GM12878 (cell line): ENCODE measurements around the gene RAPH1. TPM values are rescaled to one million over a fixed set of nuclear protein-coding genes. Genes with fewer than 3 reads are reported as not detected.
"Not testable (repeated sequence)": the region's sequence is repeated elsewhere in the genome, so short reads cannot be mapped to it uniquely, and the experiment has no call there.

Source experiments
- ATAC-seq: fragments of 200-7000 bp; cut with Tn5 transposase; 3 replicates; pipeline ENCODE4 v1.9.1; 2020; ENCODE audit warnings: mild to moderate bottlenecking, moderate library complexity
- BruUV-seq: library from RNA; stranded (reverse); fragments of 400-500 nt; replicated peaks from 2 replicates; lab custom pipeline; 2021; lab: Mats Ljungman, UMichigan
- CTCF ChIA-PET: fragments of 300-600 bp; sonication (Branson Sonifier 250); formaldehyde crosslinking; extraction: SDS; loops from one replicate; lab custom pipeline; 2021; ENCODE audit warnings: inconsistent platforms; lab: Yijun Ruan, JAX
- POLR2A ChIA-PET: fragments of 350-600 bp; formaldehyde crosslinking; extraction: SDS; loops from one replicate; lab custom pipeline; 2021; ENCODE audit warnings: inconsistent platforms; lab: Charles Lee
- RAD21 ChIA-PET: fragments of 300-600 bp; sonication (Branson Sonifier 250); formaldehyde crosslinking; loops from one replicate; lab custom pipeline; 2023; ENCODE audit warnings: antibody characterized with exemption; ENCODE audit not compliant: unreplicated experiment; lab: Charles Lee
- SMC1A ChIA-PET: fragments of 300-600 bp; sonication (Branson Sonifier 250); formaldehyde crosslinking; loops from one replicate; lab custom pipeline; 2023; ENCODE audit not compliant: unreplicated experiment, uncharacterized antibody; lab: Charles Lee
- DNase-seq: peaks from one replicate; pipeline ENCODE4 v3.0.0-alpha.2; 2011; ENCODE audit warnings: low read depth, low spot score
- FAIRE-seq: peaks from 3 replicates; lab custom pipeline; 2011; peaks lifted over from hg19 to GRCh38; lab: Jason Lieb, UNC
- H2AFZ ChIP-seq: 2 replicates; pipeline ENCODE4 v1.6.0; 2011; ENCODE audit warnings: low read depth, low read length, control low read depth; ENCODE audit not compliant: control insufficient read depth
- H3K27ac ChIP-seq: 2 replicates; pipeline ENCODE4 v1.5.1; 2011; ENCODE audit warnings: control low read depth; ENCODE audit not compliant: control insufficient read depth, insufficient read depth
- H3K27me3 ChIP-seq, 2 experiments: replicated peaks in 1 of 2; 2 replicates each; pipeline versions ENCODE4 v1.6.0 to v1.6.1; 2011; ENCODE audit warnings: low read length in 1 of 2; ENCODE audit not compliant: control insufficient read depth in 2 of 2, insufficient read depth in 2 of 2
- H3K36me3 ChIP-seq, 2 experiments: 2 replicates each; pipeline ENCODE4 v1.5.1; 2011; ENCODE audit warnings: low read length in 1 of 2; ENCODE audit not compliant: control insufficient read depth in 2 of 2, insufficient read depth in 2 of 2
- H3K4me1 ChIP-seq: 2 replicates; pipeline ENCODE4 v1.6.1; 2011; ENCODE audit warnings: mild to moderate bottlenecking, low read length, moderate library complexity, mixed read lengths; ENCODE audit not compliant: control insufficient read depth, insufficient read depth
- H3K4me2 ChIP-seq: 2 replicates; pipeline ENCODE4 v1.6.0; 2011; ENCODE audit warnings: control low read depth; ENCODE audit not compliant: control insufficient read depth, insufficient read depth
- H3K4me3 ChIP-seq: fragments of 200-600 bp; sonication (generic); 2 replicates; pipeline ENCODE4 v1.5.1; 2016
- H3K79me2 ChIP-seq: 2 replicates; pipeline ENCODE4 v1.6.0; 2011; ENCODE audit warnings: low read length; ENCODE audit not compliant: control insufficient read depth, insufficient read depth
- H3K9ac ChIP-seq: 2 replicates; pipeline ENCODE4 v1.8.0; 2011; ENCODE audit warnings: low read length, control low read depth, mixed read lengths; ENCODE audit not compliant: control insufficient read depth, insufficient read depth
- H3K9me3 ChIP-seq: replicated peaks from 3 replicates; pipeline ENCODE4 v1.5.1; 2011; ENCODE audit warnings: mild to moderate bottlenecking, low read length; ENCODE audit not compliant: control insufficient read depth, insufficient read depth
- H4K20me1 ChIP-seq: 2 replicates; pipeline ENCODE4 v1.6.0; 2011; ENCODE audit not compliant: control insufficient read depth, insufficient read depth
- CBX5 ChIP-seq: sonication (generic); IDR thresholded peaks from 2 replicates; pipeline ENCODE4 v1.6.1; 2016; ENCODE audit warnings: low read depth, moderate library complexity, mild to moderate bottlenecking, inconsistent platforms
- CTCF ChIP-seq, 3 experiments: IDR thresholded peaks in 2 of 3; conservative IDR thresholded peaks in 1 of 3; 2 replicates each; pipeline ENCODE4 v1.5.1; 2011; ENCODE audit warnings: low read depth in 3 of 3, low read length in 3 of 3, mild to moderate bottlenecking in 3 of 3, control low read depth in 2 of 3, moderate library complexity in 2 of 3, inconsistent platforms in 1 of 3, mixed read lengths in 1 of 3; ENCODE audit not compliant: control insufficient read depth in 2 of 3, insufficient read depth in 1 of 3; ENCODE audit errors: extremely low read depth in 1 of 3
- GABPA ChIP-seq: IDR thresholded peaks from 2 replicates; pipeline ENCODE4 v1.6.1; 2014; ENCODE audit warnings: antibody characterized with exemption, low read depth, mild to moderate bottlenecking, inconsistent platforms
- PAX8 ChIP-seq: fragments of 450-650 bp; IDR thresholded peaks from 2 replicates; pipeline ENCODE4 v1.6.1; 2017; ENCODE audit warnings: mild to moderate bottlenecking, moderate library complexity
- SUPT20H ChIP-seq: IDR thresholded peaks from 2 replicates; pipeline ENCODE4 v1.6.1; 2011; ENCODE audit warnings: low read depth, mild to moderate bottlenecking, low read length, moderate library complexity, borderline replicate concordance; ENCODE audit not compliant: control insufficient read depth
- TARDBP ChIP-seq: IDR thresholded peaks from 2 replicates; pipeline ENCODE4 v1.6.1; 2016; ENCODE audit warnings: borderline replicate concordance
- TCF3 ChIP-seq: IDR thresholded peaks from 2 replicates; pipeline ENCODE4 v1.6.1; 2012; ENCODE audit warnings: low read depth, mild to moderate bottlenecking, low read length, borderline replicate concordance; ENCODE audit not compliant: insufficient read depth
- USF2 ChIP-seq: IDR thresholded peaks from 2 replicates; pipeline ENCODE4 v1.6.1; 2011; ENCODE audit warnings: low read depth, low read length, improper control_type of control experiment, borderline replicate concordance
- ZNF384 ChIP-seq: IDR thresholded peaks from 2 replicates; pipeline ENCODE4 v1.6.1; 2012; ENCODE audit warnings: low read depth, mild to moderate bottlenecking, low read length, improper control_type of control experiment, borderline replicate concordance
- WGBS: methylation state at CpG from one replicate; pipeline ENCODE4 v1.1.6; 2016; ENCODE audit warnings: low lambda C conversion rate; ENCODE audit not compliant: insufficient replicate concordance, insufficient coverage; ENCODE audit errors: missing lambda C conversion rate; 5-methylcytosine and 5-hydroxymethylcytosine counted together
- in situ Hi-C: fragments of 300-500 bp; cut with MboI; formaldehyde crosslinking; loops from 9 replicates; pipeline ENCODE4 v1.14.3; 2018; ENCODE audit warnings: mixed read lengths
- intact Hi-C: fragments of 100-400 bp; cut with micrococcal nuclease; formaldehyde crosslinking; loops from one replicate; pipeline ENCODE4 v1.14.2; 2022; ENCODE audit not compliant: unreplicated experiment
- polyA plus RNA-seq, 11 experiments: library from polyadenylated mRNA; depleted of rRNA in 4 of 11; unstranded in 6 of 11; stranded (reverse) in 5 of 11; fragments of >200 nt; fragmentation: Nextera tagmentation in 4 of 11; fragmentation: Illumina TruSeq in 1 of 11; extraction: Ambion mirVana in 4 of 11; extraction: Trizol in 1 of 11; gene quantifications; 1 replicate in 1 of 11; 2 replicates in 10 of 11; pipeline versions ENCODE4 v1.2.1 to v1.2.3, GENCODE V29; 2011 to 2016; ENCODE audit warnings: inconsistent platforms in 2 of 11, missing spikeins in 2 of 11, low read depth in 1 of 11
- total RNA-seq, 4 experiments: library from RNA; depleted of rRNA in 3 of 4; stranded (reverse); fragments of >200 nt in 3 of 4; fragmentation: Illumina TruSeq in 1 of 4; extraction: Trizol in 1 of 4; gene quantifications; 2 replicates each; pipeline versions ENCODE4 v1.2.1 to v1.2.3, GENCODE V29; 2013 to 2021

The RAPH1 gene
- total and polyA plus RNA-seq, 10 of the 15 experiments (the other 5 are each of a cell fraction or from before 2014, with no cell fraction given) = 0.09 to 0.90 (median 0.21) TPM; not detected in 7

GRCh38 chr2:203379156-203379555, 155.9 kb downstream of the RAPH1 start (continued):
- TF ChIP-seq USF2 (no peak), ZNF384 (no peak), CBX5 (no peak), SUPT20H (no peak), GABPA (no peak), PAX8 (no peak)
- TF ChIP-seq, all 136 proteins: peak for 0

GRCh38 chr2:203376173-203376572, 158.9 kb downstream of the RAPH1 start:
- no peaks in the 10 kb centered on the region for H3K9me3 ChIP-seq
- RAD21 ChIA-PET = interaction anchor here (1.1 kb wide), 1 partner anchor 8 kb away, joined by 3 read pairs; no protein-coding TSS in a partner anchor
- intact Hi-C loops (no loop called here), in situ Hi-C loops (no loop called here)
- FAIRE-seq (no peak), DNase-seq (no peak), ATAC-seq (peak; percentile 36; the same call in 2 of the 3 replicates)
- POLR2A ChIA-PET = no interaction called here
- H3K27ac ChIP-seq = no peak overlapping the region
- no peak overlapping the region for H3K9ac ChIP-seq
- no peaks in the 10 kb centered on the region for H4K20me1 ChIP-seq
- BruUV-seq = no TSS peak
- CTCF ChIA-PET = no interaction called here
- H3K36me3 ChIP-seq = no peaks in the 10 kb centered on the region; a peak in 2 of 4 replicates
- no peak overlapping the region for H3K4me2 ChIP-seq
- H3K27me3 ChIP-seq = no peaks in the 10 kb centered on the region
- H3K79me2 ChIP-seq = no peaks in the 10 kb centered on the region
- no peaks in the 10 kb centered on the region for H3K4me1 ChIP-seq
- no peak overlapping the region for H3K4me3 ChIP-seq
- TF ChIP-seq CTCF (IDR thresholded peaks at IDR 0.05 in 2 of 3, conservative IDR thresholded peaks at IDR 0.05 in 1 of 3; ENCODE audit: control insufficient read depth in 2 of 3, extremely low read depth in 1 of 3, insufficient read depth in 1 of 3, low read depth in 3 of 3, low read length in 3 of 3) (peak in 1 of 3 experiments; percentile 20; a peak in 1 of 6 replicates), TARDBP (no peak), TCF3 (no peak)
- TF ChIP-seq, all 136 proteins: peak for 1
- H2AFZ ChIP-seq = no peak overlapping the region
- SMC1A ChIA-PET = interaction anchor here (1.1 kb wide), 1 partner anchor 151 kb away, joined by 3 read pairs; no protein-coding TSS in a partner anchor

GRCh38 chr2:203372706-203373105, 162.4 kb downstream of the RAPH1 start:
- in situ Hi-C loops, RAD21 ChIA-PET, H3K4me3 ChIP-seq, BruUV-seq, H3K4me2 ChIP-seq, ATAC-seq, intact Hi-C loops, CTCF ChIA-PET, DNase-seq, H3K27ac ChIP-seq, H2AFZ ChIP-seq, SMC1A ChIA-PET, H3K36me3 ChIP-seq, H3K9me3 ChIP-seq, H3K4me1 ChIP-seq, POLR2A ChIA-PET, H4K20me1 ChIP-seq, H3K79me2 ChIP-seq, H3K27me3 ChIP-seq, H3K9ac ChIP-seq, FAIRE-seq: not testable (repeated sequence)
- WGBS = 95% methylated on average over 15 of the region's 31 CpGs
